Neural cell (in vitro differentiated cells): ENCODE results near the gene HCFC1. TPM values are rescaled to one million over a fixed set of nuclear protein-coding genes. Genes with fewer than 3 reads are reported as not detected.

Experiments
- H2AFZ ChIP-seq: fragments of 200-600, 300-800 bp; sonication (generic), shearing (Covaris generic); 2 replicates; pipeline ENCODE4 v1.6.0; 2014; ENCODE audit warnings: low read depth, mild to moderate bottlenecking, antibody characterized with exemption, low read length, moderate library complexity
- H3F3A ChIP-seq: fragments of 200-600 bp; shearing (Covaris generic); 2 replicates; pipeline ENCODE4 v1.6.1; 2016; ENCODE audit warnings: mild to moderate bottlenecking, moderate library complexity, mixed read lengths, antibody characterized with exemption, low read length; ENCODE audit not compliant: insufficient read depth, poor library complexity, severe bottlenecking
- H3K27ac ChIP-seq: fragments of 200-600, 300-800 bp; sonication (generic), shearing (Covaris generic); 2 replicates; pipeline ENCODE4 v1.5.1; 2014; ENCODE audit warnings: mild to moderate bottlenecking, low read length, moderate library complexity
- H3K27me3 ChIP-seq: fragments of 300-800, 200-600 bp; sonication (generic), shearing (Covaris generic); 2 replicates; pipeline ENCODE4 v1.6.0; 2014; ENCODE audit warnings: mild to moderate bottlenecking, low read depth, low read length, moderate library complexity; ENCODE audit not compliant: insufficient read depth
- H3K36me3 ChIP-seq: fragments of 300-800, 200-600 bp; sonication (generic), shearing (Covaris generic); 2 replicates; pipeline ENCODE4 v1.5.1; 2014; ENCODE audit warnings: mild to moderate bottlenecking, antibody characterized with exemption, low read length, moderate library complexity; ENCODE audit not compliant: insufficient read depth
- H3K4me2 ChIP-seq: fragments of 300-800, 200-600 bp; sonication (generic), shearing (Covaris generic); 2 replicates; pipeline ENCODE4 v1.6.0; 2014; ENCODE audit warnings: mild to moderate bottlenecking, low read length
- H3K4me3 ChIP-seq: fragments of 300-800, 200-600 bp; sonication (generic), shearing (Covaris generic); 2 replicates; pipeline ENCODE4 v1.5.1; 2014; ENCODE audit warnings: mild to moderate bottlenecking, low read length, moderate library complexity
- H3K79me2 ChIP-seq: fragments of 200-600 bp; shearing (Covaris generic); replicated peaks from 2 replicates; pipeline ENCODE4 v1.6.0; 2014; ENCODE audit warnings: mild to moderate bottlenecking, low read length, moderate library complexity; ENCODE audit not compliant: insufficient read depth
- H3K9ac ChIP-seq: fragments of 300-800, 200-600 bp; sonication (generic), shearing (Covaris generic); 2 replicates; pipeline ENCODE4 v1.6.1; 2016; ENCODE audit warnings: mild to moderate bottlenecking, low read length, mixed read lengths
- H3K9me2 ChIP-seq: fragments of 200-600 bp; shearing (Covaris generic); 2 replicates; pipeline ENCODE4 v1.6.1; 2016; ENCODE audit warnings: mild to moderate bottlenecking, low read length, mixed read lengths; ENCODE audit not compliant: insufficient read depth
- H3K9me3 ChIP-seq: fragments of 200-600, 300-800 bp; sonication (generic), shearing (Covaris generic); 2 replicates; pipeline ENCODE4 v1.6.1; 2016; ENCODE audit warnings: mild to moderate bottlenecking, mixed run types, low read length, moderate library complexity, mixed read lengths
- H4K20me1 ChIP-seq: fragments of 200-600 bp; shearing (Covaris generic); 2 replicates; pipeline ENCODE4 v1.6.1; 2016; ENCODE audit warnings: mild to moderate bottlenecking, mixed run types; ENCODE audit not compliant: insufficient read depth
- EP300 ChIP-seq: fragments of 450-650 bp; conservative IDR thresholded peaks from 2 replicates; pipeline ENCODE4 v1.6.1; 2014; ENCODE audit warnings: antibody characterized with exemption, mild to moderate bottlenecking, moderate library complexity; ENCODE audit not compliant: poor library complexity, severe bottlenecking
- EZH2 ChIP-seq: fragments of 200-600, 300-800 bp; shearing (Covaris generic), sonication (generic); IDR thresholded peaks from 2 replicates; pipeline ENCODE4 v1.6.1; 2014; ENCODE audit warnings: antibody characterized with exemption, low read length, borderline replicate concordance, mild to moderate bottlenecking; ENCODE audit not compliant: insufficient read depth, poor library complexity, severe bottlenecking
- MXI1 ChIP-seq: fragments of 450-650 bp; conservative IDR thresholded peaks from 2 replicates; pipeline ENCODE4 v1.6.1; 2014; ENCODE audit warnings: antibody characterized with exemption, mild to moderate bottlenecking; ENCODE audit not compliant: poor library complexity, severe bottlenecking
- POLR2AphosphoS5 ChIP-seq: IDR thresholded peaks from 2 replicates; pipeline ENCODE4 v1.6.1; 2012
- RAD21 ChIP-seq: fragments of 450-650 bp; conservative IDR thresholded peaks from 2 replicates; pipeline ENCODE4 v1.6.1; 2014; ENCODE audit warnings: antibody characterized with exemption, mild to moderate bottlenecking, moderate library complexity
- SMC3 ChIP-seq: fragments of 450-650 bp; conservative IDR thresholded peaks from 2 replicates; pipeline ENCODE4 v1.6.1; 2014; ENCODE audit warnings: antibody characterized with exemption, mild to moderate bottlenecking, moderate library complexity; ENCODE audit not compliant: poor library complexity
- TAF1 ChIP-seq: IDR thresholded peaks from 2 replicates; pipeline ENCODE4 v1.6.1; 2012; ENCODE audit warnings: low read depth
- polyA plus RNA-seq: library from polyadenylated mRNA; depleted of rRNA; stranded (reverse); fragments of >200 nt; gene quantifications from 2 replicates; pipeline ENCODE4 v1.2.3, GENCODE V29; 2014
- TF ChIP-seq, protein P1 (sequence below): IDR thresholded peaks from 2 replicates; pipeline ENCODE4 v1.6.1; 2012; ENCODE audit warnings: borderline replicate concordance
- TF ChIP-seq, protein P2 (sequence below): fragments of 450-650 bp; IDR thresholded peaks from 2 replicates; pipeline ENCODE4 v1.5.1; 2014; ENCODE audit warnings: antibody characterized with exemption, mild to moderate bottlenecking, moderate library complexity; ENCODE audit not compliant: poor library complexity, severe bottlenecking

HCFC1 gene
- polyA plus RNA-seq, 1 donor from 2014 or later = 7.3 TPM

DNA sequence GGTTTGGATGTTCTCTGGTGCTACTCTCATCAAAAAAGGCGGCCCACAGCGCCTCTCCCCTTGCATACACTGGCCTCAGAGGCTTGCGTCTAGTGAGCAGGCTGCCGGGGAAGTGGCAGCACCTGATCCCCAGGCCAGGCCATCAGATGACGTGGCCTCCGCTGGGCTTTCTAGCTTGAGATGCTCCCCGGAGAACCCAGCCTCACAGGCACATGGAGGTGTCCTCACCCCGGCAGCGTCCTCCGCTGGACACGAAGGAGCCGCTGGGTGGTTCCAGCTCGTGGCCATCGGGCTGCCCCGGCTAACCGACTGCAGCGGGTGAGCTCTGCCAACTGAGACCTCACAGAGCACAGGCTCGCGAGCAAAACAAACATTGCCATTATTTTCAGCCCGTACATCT, 35.3 kb upstream of the HCFC1 start:
- no peaks in the 10 kb centered on the region for H3K79me2 ChIP-seq
- no peak overlapping the region for H3K4me3 ChIP-seq
- H3K27ac ChIP-seq = no peak overlapping the region
- no peak overlapping the region for H3K4me2 ChIP-seq
- no peak overlapping the region for H3K9ac ChIP-seq
- no peaks in the 10 kb centered on the region for H3K36me3 ChIP-seq
- TF ChIP-seq POLR2AphosphoS5 = no peak
- no peak for TF ChIP-seq SMC3
- no peak for TF ChIP-seq MXI1
- TF ChIP-seq, protein P1, sequence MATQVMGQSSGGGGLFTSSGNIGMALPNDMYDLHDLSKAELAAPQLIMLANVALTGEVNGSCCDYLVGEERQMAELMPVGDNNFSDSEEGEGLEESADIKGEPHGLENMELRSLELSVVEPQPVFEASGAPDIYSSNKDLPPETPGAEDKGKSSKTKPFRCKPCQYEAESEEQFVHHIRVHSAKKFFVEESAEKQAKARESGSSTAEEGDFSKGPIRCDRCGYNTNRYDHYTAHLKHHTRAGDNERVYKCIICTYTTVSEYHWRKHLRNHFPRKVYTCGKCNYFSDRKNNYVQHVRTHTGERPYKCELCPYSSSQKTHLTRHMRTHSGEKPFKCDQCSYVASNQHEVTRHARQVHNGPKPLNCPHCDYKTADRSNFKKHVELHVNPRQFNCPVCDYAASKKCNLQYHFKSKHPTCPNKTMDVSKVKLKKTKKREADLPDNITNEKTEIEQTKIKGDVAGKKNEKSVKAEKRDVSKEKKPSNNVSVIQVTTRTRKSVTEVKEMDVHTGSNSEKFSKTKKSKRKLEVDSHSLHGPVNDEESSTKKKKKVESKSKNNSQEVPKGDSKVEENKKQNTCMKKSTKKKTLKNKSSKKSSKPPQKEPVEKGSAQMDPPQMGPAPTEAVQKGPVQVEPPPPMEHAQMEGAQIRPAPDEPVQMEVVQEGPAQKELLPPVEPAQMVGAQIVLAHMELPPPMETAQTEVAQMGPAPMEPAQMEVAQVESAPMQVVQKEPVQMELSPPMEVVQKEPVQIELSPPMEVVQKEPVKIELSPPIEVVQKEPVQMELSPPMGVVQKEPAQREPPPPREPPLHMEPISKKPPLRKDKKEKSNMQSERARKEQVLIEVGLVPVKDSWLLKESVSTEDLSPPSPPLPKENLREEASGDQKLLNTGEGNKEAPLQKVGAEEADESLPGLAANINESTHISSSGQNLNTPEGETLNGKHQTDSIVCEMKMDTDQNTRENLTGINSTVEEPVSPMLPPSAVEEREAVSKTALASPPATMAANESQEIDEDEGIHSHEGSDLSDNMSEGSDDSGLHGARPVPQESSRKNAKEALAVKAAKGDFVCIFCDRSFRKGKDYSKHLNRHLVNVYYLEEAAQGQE = no peak
- TF ChIP-seq RAD21 = no peak
- TF ChIP-seq TAF1 = no peak
- TF ChIP-seq EZH2 = no peak
- TF ChIP-seq EP300 = no peak
- H3K27me3 ChIP-seq = no peaks in the 10 kb centered on the region
- H3K9me3 ChIP-seq = no peaks in the 10 kb centered on the region
- no peaks in the 10 kb centered on the region for H3K9me2 ChIP-seq
- H3F3A ChIP-seq = no peaks in the 10 kb centered on the region
- no peak overlapping the region for H2AFZ ChIP-seq
- H4K20me1 ChIP-seq = no peaks in the 10 kb centered on the region

DNA sequence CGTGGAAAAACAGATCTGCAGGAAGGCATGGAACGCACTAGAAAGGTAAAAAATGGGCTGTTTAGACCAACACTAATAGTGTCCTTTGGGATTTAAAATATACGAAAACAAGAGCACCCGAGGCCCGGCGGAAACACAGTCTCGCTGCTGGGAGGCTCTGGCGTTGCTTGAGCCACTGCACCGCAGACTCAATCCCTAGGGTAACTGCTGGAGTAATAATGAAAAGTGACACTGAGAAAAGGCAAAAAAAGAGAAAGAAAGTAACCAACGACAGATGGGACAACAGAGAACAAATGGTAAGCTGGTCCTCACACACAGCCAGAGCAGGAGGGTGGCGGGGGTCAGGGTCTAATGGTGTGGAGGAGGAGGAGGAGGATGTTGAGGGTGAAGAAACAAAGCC, 32.7 kb upstream of the HCFC1 start:
- H3K9me3 ChIP-seq = no peaks in the 10 kb centered on the region
- H2AFZ ChIP-seq = no peak overlapping the region
- H3K4me3 ChIP-seq = no peak overlapping the region
- no peaks in the 10 kb centered on the region for H3K9me2 ChIP-seq
- no peak overlapping the region for H3K4me2 ChIP-seq
- H3K9ac ChIP-seq = no peak overlapping the region
- no peaks in the 10 kb centered on the region for H3K27me3 ChIP-seq
- H3K36me3 ChIP-seq = no peaks in the 10 kb centered on the region
- H3F3A ChIP-seq = no peaks in the 10 kb centered on the region
- TF ChIP-seq RAD21 (no peak), POLR2AphosphoS5 (no peak), EZH2 (no peak), MXI1 (no peak), EP300 (no peak), TAF1 (no peak), SMC3 (no peak)
- TF ChIP-seq, protein P2, sequence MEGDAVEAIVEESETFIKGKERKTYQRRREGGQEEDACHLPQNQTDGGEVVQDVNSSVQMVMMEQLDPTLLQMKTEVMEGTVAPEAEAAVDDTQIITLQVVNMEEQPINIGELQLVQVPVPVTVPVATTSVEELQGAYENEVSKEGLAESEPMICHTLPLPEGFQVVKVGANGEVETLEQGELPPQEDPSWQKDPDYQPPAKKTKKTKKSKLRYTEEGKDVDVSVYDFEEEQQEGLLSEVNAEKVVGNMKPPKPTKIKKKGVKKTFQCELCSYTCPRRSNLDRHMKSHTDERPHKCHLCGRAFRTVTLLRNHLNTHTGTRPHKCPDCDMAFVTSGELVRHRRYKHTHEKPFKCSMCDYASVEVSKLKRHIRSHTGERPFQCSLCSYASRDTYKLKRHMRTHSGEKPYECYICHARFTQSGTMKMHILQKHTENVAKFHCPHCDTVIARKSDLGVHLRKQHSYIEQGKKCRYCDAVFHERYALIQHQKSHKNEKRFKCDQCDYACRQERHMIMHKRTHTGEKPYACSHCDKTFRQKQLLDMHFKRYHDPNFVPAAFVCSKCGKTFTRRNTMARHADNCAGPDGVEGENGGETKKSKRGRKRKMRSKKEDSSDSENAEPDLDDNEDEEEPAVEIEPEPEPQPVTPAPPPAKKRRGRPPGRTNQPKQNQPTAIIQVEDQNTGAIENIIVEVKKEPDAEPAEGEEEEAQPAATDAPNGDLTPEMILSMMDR = no peak
- TF ChIP-seq, protein P1 = no peak
- no peaks in the 10 kb centered on the region for H3K79me2 ChIP-seq
- H4K20me1 ChIP-seq = no peaks in the 10 kb centered on the region
- no peak overlapping the region for H3K27ac ChIP-seq
